ENCODE data around the gene NOS1.

NOS1 gene

GRCh38 chr12:117363953-117364486 lies 2.6 kb upstream of the NOS1 start:
- DNase-seq (ENCODE audit: low read depth in 2 of 2), result no peak

DNA sequence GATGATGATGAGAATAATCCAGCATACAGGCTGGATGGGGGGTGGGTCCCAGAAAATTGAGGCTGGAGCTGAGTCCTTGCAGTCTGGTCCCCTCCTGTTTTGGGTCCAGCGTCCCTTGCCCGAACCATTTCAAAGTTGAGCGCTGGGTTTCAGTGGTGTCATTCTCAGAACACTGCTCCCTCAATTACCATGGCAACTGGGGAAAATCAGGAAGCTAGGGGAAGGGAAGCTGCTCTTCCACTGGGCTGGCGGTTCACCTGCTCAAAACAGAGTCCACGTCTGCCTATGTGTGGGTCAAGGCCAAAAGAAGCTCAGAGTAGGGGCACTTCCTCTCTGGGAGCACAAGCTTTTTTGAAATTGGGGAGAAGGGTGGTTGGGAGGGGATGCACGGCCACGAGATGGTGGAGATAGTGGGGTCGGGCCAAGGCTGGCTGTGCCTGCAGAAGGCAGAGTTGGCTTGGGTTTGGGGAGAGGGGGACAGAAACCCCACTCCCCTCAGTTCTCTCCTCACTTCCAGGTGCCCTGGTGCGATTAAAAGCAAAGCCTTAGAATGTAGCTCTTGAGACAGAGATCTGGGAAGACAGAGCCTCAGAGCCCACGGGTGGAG lies 1.7 kb upstream of the NOS1 start:
- no peak for DNase-seq (ENCODE audit: low read depth in 2 of 2)

DNA sequence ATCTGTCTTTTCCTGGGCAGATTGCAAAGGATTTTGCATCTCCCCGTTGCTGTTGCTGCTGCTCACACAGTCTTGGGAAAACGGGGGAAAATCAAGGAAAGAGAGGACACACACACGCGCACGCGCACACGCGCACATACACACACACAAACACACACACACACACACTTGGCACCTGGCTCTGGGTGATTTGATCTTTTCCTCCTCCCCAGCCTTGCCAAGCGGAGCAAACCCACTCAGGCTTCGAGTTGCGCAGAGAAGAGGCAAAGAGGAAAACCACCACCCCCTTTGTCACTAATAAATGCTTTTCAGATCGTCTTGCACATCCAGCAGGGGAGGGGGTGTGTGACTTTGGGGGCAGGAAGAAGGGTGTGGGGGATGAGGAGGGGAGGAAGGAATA lies 965 bp upstream of the NOS1 start:
- no peak for DNase-seq (ENCODE audit: low read depth in 2 of 2)

GRCh38 chr12:117361905-117362304 lies 479 bp upstream of the NOS1 start:
- DNase-seq (ENCODE audit: low read depth in 2 of 2), result no peak

- DNase-seq (ENCODE audit: low read depth in 2 of 2), result no peak
Observed at GRCh38 chr12:117360551-117361346, 677 bp downstream of the NOS1 start.

- DNase-seq (ENCODE audit: low read depth in 2 of 2), result no peak
Observed at GRCh38 chr12:117360222-117360550, 1.2 kb downstream of the NOS1 start.

DNA sequence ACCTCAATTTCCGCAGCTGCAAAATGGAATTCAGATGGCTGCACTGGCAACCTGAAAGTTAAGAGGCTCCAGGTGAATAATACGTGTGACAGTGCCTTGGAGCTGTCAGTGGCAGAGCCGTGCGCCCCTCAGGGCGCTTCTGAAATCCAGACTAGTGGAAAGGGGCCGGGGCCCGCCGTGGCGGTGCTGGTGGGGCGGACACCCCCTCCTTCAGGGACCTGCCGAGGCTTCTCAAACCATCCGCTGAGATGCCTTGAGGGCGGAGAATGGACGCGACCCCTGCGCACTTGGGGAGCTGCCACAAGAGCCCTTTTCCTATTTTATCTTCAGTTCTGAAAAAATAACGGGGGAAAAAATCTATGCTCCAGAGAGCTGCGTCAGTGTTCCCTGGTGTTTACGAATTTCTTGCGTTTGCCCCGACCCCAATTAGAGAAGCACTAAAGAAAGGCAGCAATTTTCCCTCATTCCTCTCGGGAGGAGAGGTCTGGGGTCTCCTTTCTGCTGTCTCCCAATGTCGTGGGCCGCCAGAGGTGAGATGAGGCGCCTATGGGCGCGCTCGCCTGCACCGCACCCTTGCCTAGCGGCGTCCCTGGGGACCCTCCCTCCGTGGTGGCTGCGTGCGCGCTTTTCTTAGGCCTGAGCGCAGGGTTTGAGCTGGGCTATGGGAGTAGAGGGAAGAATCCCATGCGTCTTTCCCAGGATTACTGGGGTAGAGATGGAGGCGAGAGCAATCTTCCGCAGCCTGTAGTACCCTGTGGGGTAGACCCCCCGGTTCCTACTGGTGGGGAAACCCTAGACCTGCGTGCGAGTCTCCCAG lies 2.2 kb downstream of the NOS1 start:
- no peak for DNase-seq (ENCODE audit: low read depth in 2 of 2)

DNA sequence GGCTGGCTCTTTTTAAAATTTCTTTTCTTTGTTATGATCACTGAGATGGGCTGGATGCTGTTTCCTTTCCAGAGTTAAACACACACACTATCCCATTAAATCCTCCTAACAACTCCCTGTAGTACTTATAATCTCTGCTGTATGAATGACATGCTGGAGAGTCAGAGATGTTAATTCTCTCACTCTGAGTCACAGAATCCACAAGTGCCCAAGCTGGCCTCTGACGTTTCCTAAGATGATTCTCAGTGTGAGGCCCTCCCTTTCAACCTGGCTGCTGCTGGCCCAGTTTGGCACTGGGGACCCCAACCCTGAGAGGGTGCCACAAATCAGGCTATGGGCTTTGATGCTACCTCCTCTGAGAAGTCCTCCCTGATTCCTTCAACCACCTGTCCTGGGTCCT lies 5.4 kb downstream of the NOS1 start:
- no peak for DNase-seq (ENCODE audit: low read depth in 2 of 2)

GRCh38 chr12:117352883-117353282 lies 8.5 kb downstream of the NOS1 start:
- DNase-seq (ENCODE audit: low read depth in 2 of 2), result no peak

DNA sequence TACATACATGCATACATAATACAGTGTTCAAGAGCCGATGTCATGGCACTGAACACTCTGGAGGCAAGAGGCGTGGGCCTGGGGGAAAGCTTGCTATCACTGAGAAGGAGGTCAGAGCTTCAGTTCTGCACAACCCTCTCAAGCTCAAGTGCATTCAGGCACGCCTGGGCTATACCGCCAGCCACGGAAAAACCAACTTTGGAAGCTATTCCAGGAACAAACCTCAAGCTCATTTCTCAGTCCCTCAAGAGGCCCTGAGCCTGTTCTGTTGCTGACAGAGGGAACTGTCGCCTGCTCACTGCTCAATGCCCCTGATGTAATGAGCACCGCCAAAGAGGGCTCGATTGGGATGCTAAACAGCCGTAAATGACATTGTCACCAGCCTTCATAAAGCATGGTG lies 9.2 kb downstream of the NOS1 start:
- no peak for DNase-seq (ENCODE audit: low read depth in 2 of 2)

GRCh38 chr12:117350140-117350539 lies 11.3 kb downstream of the NOS1 start:
- no peak for DNase-seq (ENCODE audit: low read depth in 2 of 2)

- no peak for DNase-seq (ENCODE audit: low read depth in 2 of 2)
Observed at GRCh38 chr12:117347588-117347987, 13.8 kb downstream of the NOS1 start.

DNA sequence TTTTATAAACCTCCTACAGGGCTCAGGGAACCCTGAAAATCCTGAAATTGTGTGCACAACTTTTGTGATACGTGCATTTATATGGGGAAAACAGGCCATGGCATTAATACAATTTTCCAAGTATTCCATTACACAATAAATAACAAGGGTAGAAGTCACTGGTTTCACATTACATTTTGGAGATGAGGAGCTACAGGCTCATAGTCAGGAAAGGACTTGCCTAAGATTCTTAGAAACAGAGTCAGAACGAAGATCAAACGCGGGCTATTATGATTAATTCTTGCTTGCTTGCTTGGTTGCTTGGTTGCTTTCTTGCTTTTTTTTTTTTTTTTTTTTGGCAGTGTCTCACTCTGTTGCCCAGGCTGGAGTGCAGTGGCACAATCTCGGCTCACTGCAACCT lies 16.7 kb downstream of the NOS1 start:
- DNase-seq (ENCODE audit: low read depth in 2 of 2), result no peak

GRCh38 chr12:117343849-117344248 lies 17.6 kb downstream of the NOS1 start:
- no peak for DNase-seq (ENCODE audit: low read depth in 2 of 2)

DNA sequence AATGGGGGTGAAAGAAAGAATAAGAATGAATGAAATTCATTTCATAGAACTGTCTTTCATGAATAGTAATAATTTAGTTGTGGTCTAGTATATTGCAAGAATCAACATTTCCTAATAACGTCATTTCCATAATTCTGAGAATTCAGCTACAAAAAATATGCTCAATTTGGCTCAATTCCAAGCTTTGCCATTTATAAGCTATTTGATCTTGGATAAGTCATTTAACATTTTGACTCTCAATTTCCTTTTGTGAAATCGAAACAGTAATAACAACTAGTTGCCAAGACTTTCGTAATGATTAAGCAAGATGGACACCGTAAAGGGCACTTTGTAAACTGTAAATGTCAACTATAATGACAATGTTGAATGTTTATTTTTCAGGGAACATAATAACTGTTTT lies 18.1 kb downstream of the NOS1 start:
- DNase-seq (ENCODE audit: low read depth in 2 of 2), result no peak

DNA sequence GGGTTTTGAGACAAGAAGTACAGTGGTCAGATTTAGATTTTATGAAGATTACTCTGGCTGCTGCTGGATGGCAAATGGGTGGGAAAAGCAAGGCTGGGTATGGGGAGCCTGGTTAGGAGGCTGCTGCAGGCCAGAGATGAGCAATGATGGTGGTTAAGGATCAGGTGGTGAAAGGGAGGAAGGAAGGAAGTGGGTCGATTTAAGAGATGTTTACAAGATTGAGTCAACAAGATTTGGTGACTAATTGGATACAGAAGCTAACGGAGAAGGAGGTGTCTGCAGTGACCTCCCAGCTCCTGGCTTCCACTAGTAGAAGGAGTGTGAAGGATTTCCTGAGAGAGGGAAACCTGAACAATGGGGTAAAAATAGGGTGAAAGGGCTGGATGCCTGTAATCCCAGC lies 18.7 kb downstream of the NOS1 start:
- no peak for DNase-seq (ENCODE audit: low read depth in 2 of 2)

DNA sequence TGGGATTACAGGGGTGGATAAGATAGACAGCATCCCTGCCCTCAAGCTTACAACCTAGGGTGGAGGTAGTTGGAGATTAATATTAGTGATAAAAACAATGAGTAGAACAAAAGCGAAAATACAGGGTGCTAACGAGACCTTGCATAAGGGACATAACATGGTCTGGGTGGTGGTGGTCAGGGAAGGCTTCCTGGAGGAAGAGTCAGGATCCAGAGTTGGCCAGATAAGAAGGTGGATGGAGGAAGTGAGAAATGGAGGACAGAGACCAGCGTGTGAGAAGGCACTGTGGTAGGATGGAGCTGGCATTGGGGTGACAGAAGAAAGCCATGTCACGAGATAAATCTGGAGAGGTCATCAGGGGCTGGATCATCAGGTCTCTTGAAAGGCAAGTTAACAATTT lies 19.2 kb downstream of the NOS1 start:
- no peak for DNase-seq (ENCODE audit: low read depth in 2 of 2)

GRCh38 chr12:117339104-117339503 lies 22.3 kb downstream of the NOS1 start:
- DNase-seq (ENCODE audit: low read depth in 2 of 2), result no peak

DNA sequence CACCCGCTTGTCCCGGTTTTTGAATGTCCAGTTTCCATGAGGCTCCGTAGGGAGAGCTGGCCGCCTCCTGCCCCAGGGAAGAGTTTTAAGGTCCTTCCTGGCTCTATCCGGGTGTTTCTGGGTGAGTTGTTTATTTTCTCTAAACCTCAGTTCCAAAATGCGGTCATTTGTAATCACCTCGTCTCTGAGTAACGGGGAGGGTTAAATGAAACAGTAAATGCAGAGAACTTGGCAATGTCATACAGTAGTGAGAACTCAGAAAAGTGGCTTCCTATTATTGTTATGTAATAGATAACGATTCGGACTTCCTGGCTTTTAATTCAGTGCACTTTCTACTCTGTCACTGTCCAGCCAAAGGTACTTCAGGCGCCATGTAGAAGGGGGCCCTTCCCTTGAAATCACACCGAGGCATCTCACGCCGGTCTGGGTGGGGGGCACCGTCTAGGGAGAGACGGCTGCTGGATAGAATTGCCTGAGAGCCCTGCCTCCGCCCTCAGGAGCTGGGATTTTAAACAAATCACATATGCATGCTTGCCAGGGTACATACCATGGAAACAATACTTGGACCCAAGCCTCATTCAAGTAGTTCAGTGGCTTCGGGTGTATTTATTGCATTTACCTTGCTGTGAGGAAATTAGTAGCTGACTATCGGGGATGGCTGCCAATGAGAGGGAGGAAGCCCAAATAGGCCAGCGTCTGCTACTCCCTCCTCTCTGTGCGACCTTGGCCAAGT lies 26.4 kb downstream of the NOS1 start:
- DNase-seq (ENCODE audit: low read depth in 2 of 2), result no peak

- no peak for DNase-seq (ENCODE audit: low read depth in 2 of 2)
Observed at GRCh38 chr12:117334051-117334450, 27.4 kb downstream of the NOS1 start.

- DNase-seq (ENCODE audit: low read depth in 2 of 2), result no peak
Observed at GRCh38 chr12:117333331-117333881, 28.0 kb downstream of the NOS1 start.

DNA sequence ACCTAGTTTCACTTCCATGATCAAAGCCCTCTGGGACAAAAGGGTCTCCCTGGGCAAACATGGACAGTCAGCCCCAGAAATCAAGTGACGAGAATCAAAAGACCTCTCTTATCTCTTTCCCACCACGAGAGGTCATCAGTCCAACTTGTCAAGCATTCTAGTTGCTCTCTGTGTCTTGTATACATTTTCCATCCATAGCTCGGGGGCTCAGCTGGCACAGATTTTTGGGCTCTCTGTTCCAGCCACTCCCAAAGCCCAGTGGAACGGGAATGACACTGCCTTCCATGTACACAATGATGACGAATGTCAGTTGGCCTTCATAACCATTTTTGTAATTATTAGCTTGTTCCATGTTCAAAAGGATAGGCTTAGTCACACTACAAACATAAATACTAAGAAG lies 29.7 kb downstream of the NOS1 start:
- DNase-seq (ENCODE audit: low read depth in 2 of 2), result no peak

All from activated CD8-positive, alpha-beta memory T cell treated with anti-CD3 and anti-CD28 coated beads for 4 hours (primary cell).